C4-2B (cell line): ENCODE measurements around the gene CCSAP.

Source experiments
- ZFX ChIP-seq: fragments of 450-650 bp; IDR thresholded peaks from 2 replicates; pipeline ENCODE4 v1.6.1; 2017
- TF ChIP-seq, protein P1 (sequence below): fragments of 450-650 bp; conservative IDR thresholded peaks from 2 replicates; pipeline ENCODE4 v1.5.1; 2017; ENCODE audit warnings: mild to moderate bottlenecking

DNA sequence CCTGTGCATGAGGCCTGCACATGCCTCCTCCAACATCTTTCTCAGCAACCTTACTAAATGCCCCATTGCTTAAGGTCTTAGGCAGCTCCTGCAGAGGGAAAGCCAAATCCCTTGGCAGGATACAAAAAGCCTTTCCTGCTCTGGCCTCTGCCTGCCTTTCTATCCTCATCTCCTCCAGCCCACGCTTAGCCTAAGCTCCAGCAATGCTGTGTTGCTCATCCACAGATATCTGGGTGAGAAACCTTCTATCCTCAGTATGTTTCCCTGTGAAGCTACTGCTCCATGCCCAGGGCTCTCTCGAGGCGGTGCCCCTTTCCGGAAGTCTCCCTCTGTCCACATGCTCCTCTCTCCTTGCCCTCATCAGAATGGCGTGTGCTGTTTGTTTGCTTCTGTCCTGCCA is 37.0 kb upstream of the CCSAP start:
- TF ChIP-seq, protein P1, sequence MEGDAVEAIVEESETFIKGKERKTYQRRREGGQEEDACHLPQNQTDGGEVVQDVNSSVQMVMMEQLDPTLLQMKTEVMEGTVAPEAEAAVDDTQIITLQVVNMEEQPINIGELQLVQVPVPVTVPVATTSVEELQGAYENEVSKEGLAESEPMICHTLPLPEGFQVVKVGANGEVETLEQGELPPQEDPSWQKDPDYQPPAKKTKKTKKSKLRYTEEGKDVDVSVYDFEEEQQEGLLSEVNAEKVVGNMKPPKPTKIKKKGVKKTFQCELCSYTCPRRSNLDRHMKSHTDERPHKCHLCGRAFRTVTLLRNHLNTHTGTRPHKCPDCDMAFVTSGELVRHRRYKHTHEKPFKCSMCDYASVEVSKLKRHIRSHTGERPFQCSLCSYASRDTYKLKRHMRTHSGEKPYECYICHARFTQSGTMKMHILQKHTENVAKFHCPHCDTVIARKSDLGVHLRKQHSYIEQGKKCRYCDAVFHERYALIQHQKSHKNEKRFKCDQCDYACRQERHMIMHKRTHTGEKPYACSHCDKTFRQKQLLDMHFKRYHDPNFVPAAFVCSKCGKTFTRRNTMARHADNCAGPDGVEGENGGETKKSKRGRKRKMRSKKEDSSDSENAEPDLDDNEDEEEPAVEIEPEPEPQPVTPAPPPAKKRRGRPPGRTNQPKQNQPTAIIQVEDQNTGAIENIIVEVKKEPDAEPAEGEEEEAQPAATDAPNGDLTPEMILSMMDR = no peak
- TF ChIP-seq ZFX = no peak
